ENCODE results near the gene SETX.
"Not testable (repeated sequence)": the region's sequence is repeated elsewhere in the genome, so short reads cannot be mapped to it uniquely, and the experiment has no call there.

Gene SETX

GRCh38 chr9:132283165-132283564, 71.6 kb downstream of the SETX start:
- no peaks in the 10 kb centered on the region for H3K79me2 ChIP-seq (ENCODE audit: low read length)
- H3K4me1 ChIP-seq (ENCODE audit: low read length) = no peaks in the 10 kb centered on the region
- no peaks in the 10 kb centered on the region for H4K20me1 ChIP-seq (ENCODE audit: insufficient read depth, low read length)
- H2AFZ ChIP-seq (ENCODE audit: low read depth, low read length) = no peak overlapping the region
- TF ChIP-seq EZH2phosphoT487 (IDR thresholded peaks at IDR 0.05; ENCODE audit: low read depth) (no peak), CTCF (IDR thresholded peaks at IDR 0.05; ENCODE audit: low read depth, low read length) (no peak)
- H3K4me3 ChIP-seq (ENCODE audit: low read length) = no peak overlapping the region
- no peak overlapping the region for H3K9ac ChIP-seq (ENCODE audit: low read length)
- H3K27me3 ChIP-seq (ENCODE audit: low read depth, low read length) = no peaks in the 10 kb centered on the region
- H3K27ac ChIP-seq (ENCODE audit: low read length) = no peak overlapping the region
- H3K36me3 ChIP-seq (replicated peaks; ENCODE audit: low read depth, low read length) = peaks cover 67% of the 10 kb centered on the region
- no peaks in the 10 kb centered on the region for H3K9me3 ChIP-seq (ENCODE audit: insufficient read depth, low read length)
- no peak overlapping the region for H3K4me2 ChIP-seq (ENCODE audit: low read length)

GRCh38 chr9:132274861-132275260, 79.9 kb downstream of the SETX start:
- Histone ChIP-seq H2AFZ (ENCODE audit: low read depth, low read length) (no peak overlapping the region), H3K4me3 (ENCODE audit: low read length) (no peak overlapping the region), H4K20me1 (ENCODE audit: insufficient read depth, low read length) (no peaks in the 10 kb centered on the region), H3K4me1 (ENCODE audit: low read length) (no peaks in the 10 kb centered on the region), H3K27ac (ENCODE audit: low read length) (no peak overlapping the region), H3K9ac (ENCODE audit: low read length) (no peak overlapping the region), H3K4me2 (ENCODE audit: low read length) (no peak overlapping the region), H3K36me3 (replicated peaks; ENCODE audit: low read depth, low read length) (peaks cover 92% of the 10 kb centered on the region), H3K27me3 (ENCODE audit: low read depth, low read length) (no peaks in the 10 kb centered on the region), H3K79me2 (ENCODE audit: low read length) (no peaks in the 10 kb centered on the region), H3K9me3 (ENCODE audit: insufficient read depth, low read length) (peaks cover 10% of the 10 kb centered on the region; the same call in 1 of the 2 replicates)
- TF ChIP-seq CTCF (IDR thresholded peaks at IDR 0.05; ENCODE audit: low read depth, low read length) (no peak), EZH2phosphoT487 (IDR thresholded peaks at IDR 0.05; ENCODE audit: low read depth) (no peak)

- not testable (repeated sequence) for H3K4me2 ChIP-seq (ENCODE audit: low read length); H3K4me1 ChIP-seq (ENCODE audit: low read length); H3K9ac ChIP-seq (ENCODE audit: low read length); H3K79me2 ChIP-seq (ENCODE audit: low read length); H3K27me3 ChIP-seq (ENCODE audit: low read depth, low read length); H3K4me3 ChIP-seq (ENCODE audit: low read length); H4K20me1 ChIP-seq (ENCODE audit: insufficient read depth, low read length); H2AFZ ChIP-seq (ENCODE audit: low read depth, low read length)
- Histone ChIP-seq H3K27ac (ENCODE audit: low read length) (peak overlapping the region; percentile 96), H3K36me3 (replicated peaks; ENCODE audit: low read depth, low read length) (peaks cover 88% of the 10 kb centered on the region), H3K9me3 (ENCODE audit: insufficient read depth, low read length) (peaks cover 16% of the 10 kb centered on the region)
Measured at GRCh38 chr9:132269704-132270516, 84.9 kb downstream of the SETX start.

- no peaks in the 10 kb centered on the region for H3K27me3 ChIP-seq (ENCODE audit: low read depth, low read length)
- H3K9ac ChIP-seq (ENCODE audit: low read length) = no peak overlapping the region
- no peak for TF ChIP-seq EZH2phosphoT487 (IDR thresholded peaks at IDR 0.05; ENCODE audit: low read depth)
- TF ChIP-seq CTCF (IDR thresholded peaks at IDR 0.05; ENCODE audit: low read depth, low read length) = peak; percentile 70
- H3K4me3 ChIP-seq (ENCODE audit: low read length) = no peak overlapping the region
- H3K79me2 ChIP-seq (ENCODE audit: low read length) = no peaks in the 10 kb centered on the region
- peaks cover 16% of the 10 kb centered on the region for H3K9me3 ChIP-seq (ENCODE audit: insufficient read depth, low read length)
- H3K36me3 ChIP-seq (replicated peaks; ENCODE audit: low read depth, low read length) = peaks cover 88% of the 10 kb centered on the region
- H3K27ac ChIP-seq (ENCODE audit: low read length) = peak overlapping the region; percentile 96
- no peak overlapping the region for H2AFZ ChIP-seq (ENCODE audit: low read depth, low read length)
- peaks cover 8% of the 10 kb centered on the region; the same call in 1 of the 2 replicates for H3K4me1 ChIP-seq (ENCODE audit: low read length)
- H3K4me2 ChIP-seq (ENCODE audit: low read length) = no peak overlapping the region
- no peaks in the 10 kb centered on the region for H4K20me1 ChIP-seq (ENCODE audit: insufficient read depth, low read length)
Measured at GRCh38 chr9:132268725-132269352, 85.9 kb downstream of the SETX start.

Data from OCI-LY3 (cell line).